PC-9 (cell line): ENCODE measurements around the gene SGMS2.

Experiments
- CTCF ChIP-seq: fragments of 200-600 bp; sonication (generic); conservative IDR thresholded peaks from 2 replicates; pipeline ENCODE4 v1.6.1; 2017; ENCODE audit warnings: mixed run types, antibody characterized with exemption, mild to moderate bottlenecking, moderate library complexity
- EZH2 ChIP-seq: fragments of 200-600 bp; sonication (generic); IDR thresholded peaks from 2 replicates; pipeline ENCODE4 v1.8.0; 2017; ENCODE audit warnings: antibody characterized with exemption, low read depth

GRCh38 chr4:107858158-107858742 lies 33.5 kb downstream of the SGMS2 start:
- TF ChIP-seq CTCF (no peak), EZH2 (no peak)
